Measurements from ENCODE around the gene TMEM220.

TMEM220 gene

GRCh38 chr17:10762037-10762436 is 32.2 kb upstream of the TMEM220 start:
- no peaks in the 10 kb centered on the region for H3K79me2 ChIP-seq (ENCODE audit: insufficient read depth, low read length)
- ATAC-seq (ENCODE audit: insufficient read depth, low read depth) (no peak), DNase-seq (no peak)
- no peak overlapping the region for H3K27ac ChIP-seq (ENCODE audit: low read length)
- no peaks in the 10 kb centered on the region for H3K4me1 ChIP-seq (ENCODE audit: insufficient read depth, low read length)
- no peak overlapping the region for H3K4me3 ChIP-seq (ENCODE audit: low read depth in 1 of 2, low read length in 2 of 2)
- no peaks in the 10 kb centered on the region for H3K36me3 ChIP-seq (ENCODE audit: insufficient read depth, low read length)
- no peaks in the 10 kb centered on the region for H3K9me3 ChIP-seq (ENCODE audit: insufficient read depth, low read length, severe bottlenecking)
- H3K4me2 ChIP-seq (ENCODE audit: insufficient read depth, low read length) = no peak overlapping the region
- H2AFZ ChIP-seq (ENCODE audit: low read depth, low read length) = no peak overlapping the region
- H3K27me3 ChIP-seq (ENCODE audit: insufficient read depth, low read length, poor library complexity) = no peaks in the 10 kb centered on the region
- no peaks in the 10 kb centered on the region for H4K20me1 ChIP-seq (ENCODE audit: insufficient read depth, low read length)
- TF ChIP-seq, protein P1, sequence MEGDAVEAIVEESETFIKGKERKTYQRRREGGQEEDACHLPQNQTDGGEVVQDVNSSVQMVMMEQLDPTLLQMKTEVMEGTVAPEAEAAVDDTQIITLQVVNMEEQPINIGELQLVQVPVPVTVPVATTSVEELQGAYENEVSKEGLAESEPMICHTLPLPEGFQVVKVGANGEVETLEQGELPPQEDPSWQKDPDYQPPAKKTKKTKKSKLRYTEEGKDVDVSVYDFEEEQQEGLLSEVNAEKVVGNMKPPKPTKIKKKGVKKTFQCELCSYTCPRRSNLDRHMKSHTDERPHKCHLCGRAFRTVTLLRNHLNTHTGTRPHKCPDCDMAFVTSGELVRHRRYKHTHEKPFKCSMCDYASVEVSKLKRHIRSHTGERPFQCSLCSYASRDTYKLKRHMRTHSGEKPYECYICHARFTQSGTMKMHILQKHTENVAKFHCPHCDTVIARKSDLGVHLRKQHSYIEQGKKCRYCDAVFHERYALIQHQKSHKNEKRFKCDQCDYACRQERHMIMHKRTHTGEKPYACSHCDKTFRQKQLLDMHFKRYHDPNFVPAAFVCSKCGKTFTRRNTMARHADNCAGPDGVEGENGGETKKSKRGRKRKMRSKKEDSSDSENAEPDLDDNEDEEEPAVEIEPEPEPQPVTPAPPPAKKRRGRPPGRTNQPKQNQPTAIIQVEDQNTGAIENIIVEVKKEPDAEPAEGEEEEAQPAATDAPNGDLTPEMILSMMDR (IDR thresholded peaks at IDR 0.05; ENCODE audit: borderline replicate concordance, extremely low read depth, low read length, poor library complexity, severe bottlenecking) = no peak
- TF ChIP-seq EZH2 (IDR thresholded peaks at IDR 0.05; ENCODE audit: borderline replicate concordance, low read depth, low read length, severe bottlenecking) = no peak
- H3K9ac ChIP-seq (ENCODE audit: low read depth, low read length) = no peak overlapping the region

GRCh38 chr17:10761281-10761680 is 31.5 kb upstream of the TMEM220 start:
- H3K9ac ChIP-seq (ENCODE audit: low read depth, low read length) = no peak overlapping the region
- no peaks in the 10 kb centered on the region for H3K79me2 ChIP-seq (ENCODE audit: insufficient read depth, low read length)
- H3K36me3 ChIP-seq (ENCODE audit: insufficient read depth, low read length) = no peaks in the 10 kb centered on the region
- DNase-seq (no peak), ATAC-seq (ENCODE audit: insufficient read depth, low read depth) (no peak)
- H3K9me3 ChIP-seq (ENCODE audit: insufficient read depth, low read length, severe bottlenecking) = no peaks in the 10 kb centered on the region
- H3K4me2 ChIP-seq (ENCODE audit: insufficient read depth, low read length) = no peak overlapping the region
- no peak overlapping the region for H3K4me3 ChIP-seq (ENCODE audit: low read depth in 1 of 2, low read length in 2 of 2)
- no peak overlapping the region for H3K27ac ChIP-seq (ENCODE audit: low read length)
- H2AFZ ChIP-seq (ENCODE audit: low read depth, low read length) = no peak overlapping the region
- no peaks in the 10 kb centered on the region for H3K4me1 ChIP-seq (ENCODE audit: insufficient read depth, low read length)
- no peaks in the 10 kb centered on the region for H3K27me3 ChIP-seq (ENCODE audit: insufficient read depth, low read length, poor library complexity)
- H4K20me1 ChIP-seq (ENCODE audit: insufficient read depth, low read length) = no peaks in the 10 kb centered on the region
- TF ChIP-seq, protein P1 (IDR thresholded peaks at IDR 0.05; ENCODE audit: borderline replicate concordance, extremely low read depth, low read length, poor library complexity, severe bottlenecking) = no peak
- no peak for TF ChIP-seq EZH2 (IDR thresholded peaks at IDR 0.05; ENCODE audit: borderline replicate concordance, low read depth, low read length, severe bottlenecking)

GRCh38 chr17:10758062-10758461 is 28.2 kb upstream of the TMEM220 start:
- H3K4me3 ChIP-seq (ENCODE audit: low read depth in 1 of 2, low read length in 2 of 2) = no peak overlapping the region
- no peaks in the 10 kb centered on the region for H4K20me1 ChIP-seq (ENCODE audit: insufficient read depth, low read length)

More at GRCh38 chr17:10758062-10758461, 28.2 kb upstream of the TMEM220 start:
- DNase-seq (no peak), ATAC-seq (ENCODE audit: insufficient read depth, low read depth) (no peak)
- TF ChIP-seq, protein P1 (IDR thresholded peaks at IDR 0.05; ENCODE audit: borderline replicate concordance, extremely low read depth, low read length, poor library complexity, severe bottlenecking) = no peak
- no peak for TF ChIP-seq EZH2 (IDR thresholded peaks at IDR 0.05; ENCODE audit: borderline replicate concordance, low read depth, low read length, severe bottlenecking)
- Histone ChIP-seq H3K4me2 (ENCODE audit: insufficient read depth, low read length) (no peak overlapping the region), H3K9ac (ENCODE audit: low read depth, low read length) (no peak overlapping the region), H3K27ac (ENCODE audit: low read length) (no peak overlapping the region), H2AFZ (ENCODE audit: low read depth, low read length) (no peak overlapping the region), H3K9me3 (ENCODE audit: insufficient read depth, low read length, severe bottlenecking) (no peaks in the 10 kb centered on the region), H3K36me3 (ENCODE audit: insufficient read depth, low read length) (no peaks in the 10 kb centered on the region), H3K79me2 (ENCODE audit: insufficient read depth, low read length) (no peaks in the 10 kb centered on the region), H3K4me1 (ENCODE audit: insufficient read depth, low read length) (no peaks in the 10 kb centered on the region), H3K27me3 (ENCODE audit: insufficient read depth, low read length, poor library complexity) (no peaks in the 10 kb centered on the region)

Data from DND-41 (cell line).